Fibroblast of skin of right quadriceps (primary cell): ENCODE results near the gene ZNF512B.
"Not testable (repeated sequence)": the region's sequence is repeated elsewhere in the genome, so short reads cannot be mapped to it uniquely, and the experiment has no call there.

Experiments used
- DNase-seq: peaks from one replicate; pipeline ENCODE4 v3.0.0-alpha.2; 2013

Gene ZNF512B, protein sequence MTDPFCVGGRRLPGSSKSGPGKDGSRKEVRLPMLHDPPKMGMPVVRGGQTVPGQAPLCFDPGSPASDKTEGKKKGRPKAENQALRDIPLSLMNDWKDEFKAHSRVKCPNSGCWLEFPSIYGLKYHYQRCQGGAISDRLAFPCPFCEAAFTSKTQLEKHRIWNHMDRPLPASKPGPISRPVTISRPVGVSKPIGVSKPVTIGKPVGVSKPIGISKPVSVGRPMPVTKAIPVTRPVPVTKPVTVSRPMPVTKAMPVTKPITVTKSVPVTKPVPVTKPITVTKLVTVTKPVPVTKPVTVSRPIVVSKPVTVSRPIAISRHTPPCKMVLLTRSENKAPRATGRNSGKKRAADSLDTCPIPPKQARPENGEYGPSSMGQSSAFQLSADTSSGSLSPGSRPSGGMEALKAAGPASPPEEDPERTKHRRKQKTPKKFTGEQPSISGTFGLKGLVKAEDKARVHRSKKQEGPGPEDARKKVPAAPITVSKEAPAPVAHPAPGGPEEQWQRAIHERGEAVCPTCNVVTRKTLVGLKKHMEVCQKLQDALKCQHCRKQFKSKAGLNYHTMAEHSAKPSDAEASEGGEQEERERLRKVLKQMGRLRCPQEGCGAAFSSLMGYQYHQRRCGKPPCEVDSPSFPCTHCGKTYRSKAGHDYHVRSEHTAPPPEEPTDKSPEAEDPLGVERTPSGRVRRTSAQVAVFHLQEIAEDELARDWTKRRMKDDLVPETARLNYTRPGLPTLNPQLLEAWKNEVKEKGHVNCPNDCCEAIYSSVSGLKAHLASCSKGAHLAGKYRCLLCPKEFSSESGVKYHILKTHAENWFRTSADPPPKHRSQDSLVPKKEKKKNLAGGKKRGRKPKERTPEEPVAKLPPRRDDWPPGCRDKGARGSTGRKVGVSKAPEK

DNA sequence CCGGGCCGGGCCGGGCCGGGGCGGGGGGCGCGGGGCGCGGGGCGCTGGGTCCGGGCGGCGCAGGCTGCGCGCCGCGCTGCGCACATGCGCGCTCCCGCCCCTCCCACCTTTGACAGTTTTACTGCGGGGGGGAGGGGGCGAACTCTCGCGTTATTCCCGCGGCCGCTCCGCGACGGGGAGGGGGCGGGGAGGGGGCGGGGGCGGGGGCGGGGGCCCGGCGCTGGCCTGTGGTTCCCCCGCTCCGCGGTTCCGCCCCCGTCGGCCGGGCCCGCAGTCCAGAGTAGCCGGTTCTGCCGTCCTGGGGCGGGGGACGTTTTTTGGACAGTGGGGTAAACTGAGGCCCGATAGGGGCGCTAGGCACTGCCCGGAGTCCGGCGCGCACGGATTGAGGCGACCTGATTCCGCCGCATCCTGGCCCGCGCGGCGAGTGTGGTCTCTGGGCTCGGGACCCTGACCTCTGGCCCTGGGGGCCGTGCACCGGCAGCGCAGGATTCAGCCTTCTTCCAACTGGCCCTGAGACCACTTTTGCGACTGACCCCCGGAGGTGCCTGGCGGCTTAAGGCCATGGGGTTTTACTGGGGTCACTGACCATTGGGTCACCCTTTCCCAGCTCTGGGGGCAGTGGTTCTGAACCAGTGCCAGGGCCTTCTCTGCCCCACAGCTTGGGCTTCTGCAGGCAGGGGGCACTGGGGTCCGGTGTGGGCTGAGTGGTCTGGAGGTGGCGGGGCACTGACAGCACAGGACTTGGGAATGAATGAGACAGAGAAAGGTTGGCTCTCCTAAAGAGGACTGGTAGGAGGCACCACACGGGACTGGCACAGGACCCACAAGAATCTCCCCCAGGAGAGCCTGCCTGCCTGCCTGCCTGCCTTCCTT lies at the start of gene ZNF512B:
TSS of gene ZNF512B (minus strand) at position 93 of the 876 bp plus-strand sequence. CDS start 1,980 bp downstream, outside the sequence.
- peak; percentile 72 for DNase-seq

DNA sequence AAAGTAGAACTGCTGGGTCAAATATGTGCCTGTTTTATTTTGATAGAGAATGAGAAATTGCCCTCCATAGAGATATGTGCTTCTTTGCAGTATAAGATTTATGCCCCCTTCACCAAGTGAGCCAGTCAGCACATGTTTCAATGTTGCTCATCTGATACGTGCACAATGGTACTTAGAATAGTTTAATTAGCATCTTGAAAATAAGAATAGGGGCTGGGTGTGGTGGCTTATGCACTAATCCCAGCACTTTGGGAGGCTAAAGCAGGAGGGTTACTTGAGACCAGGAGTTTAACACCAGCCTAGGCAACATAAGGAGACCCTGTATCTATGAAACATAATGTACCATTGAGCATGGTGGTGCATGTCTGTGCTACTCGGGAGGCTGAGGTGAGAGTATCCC lies 45.9 kb upstream of the ZNF512B start:
- no peak for DNase-seq

DNA sequence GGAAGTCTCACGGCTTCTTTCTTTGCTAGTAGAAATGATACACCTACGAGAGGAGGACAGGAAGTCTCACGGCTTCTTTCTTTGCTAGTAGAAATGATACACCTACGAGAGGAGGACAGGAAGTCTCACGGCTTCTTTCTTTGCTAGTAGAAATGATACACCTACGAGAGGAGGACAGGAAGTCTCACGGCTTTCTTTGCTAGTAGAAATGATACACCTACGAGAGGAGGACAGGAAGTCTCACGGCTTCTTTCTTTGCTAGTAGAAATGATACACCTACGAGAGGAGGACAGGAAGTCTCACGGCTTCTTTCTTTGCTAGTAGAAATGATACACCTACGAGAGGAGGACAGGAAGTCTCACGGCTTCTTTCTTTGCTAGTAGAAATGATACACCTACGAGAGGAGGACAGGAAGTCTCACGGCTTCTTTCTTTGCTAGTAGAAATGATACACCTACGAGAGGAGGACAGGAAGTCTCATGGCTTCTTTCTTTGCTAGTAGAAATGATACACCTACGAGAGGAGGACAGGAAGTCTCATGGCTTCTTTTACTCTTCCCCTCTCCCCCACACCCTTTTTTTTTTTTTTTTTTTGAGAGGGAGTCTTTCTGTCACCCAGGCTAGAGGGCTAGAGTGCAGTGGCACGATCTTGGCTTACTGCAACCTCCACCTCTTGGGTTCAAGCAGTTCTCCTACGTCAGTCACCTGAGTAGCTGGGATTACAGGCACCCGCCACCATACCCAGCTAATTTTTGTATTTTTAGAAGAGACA lies 42.8 kb upstream of the ZNF512B start:
- DNase-seq: not testable (repeated sequence)

DNA sequence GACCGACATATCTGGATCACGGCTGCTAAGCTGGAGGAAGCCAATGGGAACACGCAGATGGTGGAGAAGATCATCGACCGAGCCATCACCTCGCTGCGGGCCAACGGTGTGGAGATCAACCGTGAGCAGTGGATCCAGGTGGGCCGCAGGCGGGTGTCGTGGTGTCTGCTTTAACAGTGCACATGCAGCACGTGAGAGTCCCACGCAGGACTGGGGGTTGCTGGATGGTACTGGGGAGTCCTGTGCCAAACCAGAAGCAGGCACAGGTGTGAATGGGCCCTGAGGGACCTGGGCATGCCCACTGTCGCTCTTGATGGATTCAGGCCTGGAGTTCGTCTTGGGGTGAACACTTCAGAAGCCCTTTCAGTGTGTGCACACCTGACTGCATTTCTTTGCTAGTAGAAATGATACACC lies 41.6 kb upstream of the ZNF512B start:
- no peak for DNase-seq

DNA sequence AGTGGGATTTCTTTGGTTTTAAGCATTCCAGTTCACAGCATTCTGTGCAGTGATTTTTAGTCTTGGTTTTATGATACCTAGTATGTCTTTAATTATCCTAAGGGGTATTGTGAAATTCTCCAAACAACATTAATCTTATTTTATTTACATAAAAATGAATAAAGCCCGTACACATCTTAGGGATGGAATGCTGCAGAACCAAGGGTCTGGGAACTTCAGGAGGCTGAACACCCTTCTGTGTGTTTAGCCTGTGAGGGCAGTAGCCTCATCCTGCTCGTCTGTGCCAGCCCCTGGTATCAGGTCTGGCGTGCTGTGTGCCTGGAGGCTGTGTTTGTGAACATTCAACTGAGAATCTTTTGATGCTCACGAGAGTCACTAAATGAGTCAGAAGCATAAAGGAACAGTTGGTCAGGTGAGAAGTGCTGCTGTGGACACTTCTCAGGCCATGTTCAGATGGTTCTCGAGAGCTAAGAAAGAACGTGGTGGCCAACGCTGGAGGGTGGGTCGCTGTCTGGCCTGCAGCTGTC lies 41.0 kb upstream of the ZNF512B start:
- DNase-seq: peak; percentile 55

DNA sequence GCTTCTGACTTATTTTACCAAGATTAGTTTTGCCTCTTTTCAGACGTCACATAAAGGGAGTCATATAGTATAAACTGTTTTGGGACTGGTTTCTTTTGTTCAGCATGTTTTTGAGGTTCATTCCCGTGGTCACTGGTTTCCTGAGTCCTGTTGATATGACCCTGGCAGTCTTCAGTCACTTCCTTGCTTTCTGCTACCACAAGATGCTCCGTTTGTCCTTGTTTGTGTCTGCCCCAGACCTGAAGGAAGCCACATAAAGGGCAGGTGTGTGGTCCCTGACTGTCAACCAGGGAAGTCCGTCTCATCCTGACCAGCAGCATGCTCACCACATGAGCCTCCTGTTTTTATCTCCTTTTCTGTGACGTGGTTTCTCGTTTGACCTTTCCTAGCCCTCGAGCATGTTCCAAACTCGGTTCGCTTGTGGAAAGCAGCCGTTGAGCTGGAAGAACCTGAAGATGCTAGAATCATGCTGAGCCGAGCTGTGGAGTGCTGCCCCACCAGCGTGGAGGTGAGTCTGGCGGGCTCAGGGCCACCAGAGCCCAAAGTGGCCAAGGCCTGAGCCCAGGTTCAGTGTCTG lies 40.2 kb upstream of the ZNF512B start:
- DNase-seq: no peak

DNA sequence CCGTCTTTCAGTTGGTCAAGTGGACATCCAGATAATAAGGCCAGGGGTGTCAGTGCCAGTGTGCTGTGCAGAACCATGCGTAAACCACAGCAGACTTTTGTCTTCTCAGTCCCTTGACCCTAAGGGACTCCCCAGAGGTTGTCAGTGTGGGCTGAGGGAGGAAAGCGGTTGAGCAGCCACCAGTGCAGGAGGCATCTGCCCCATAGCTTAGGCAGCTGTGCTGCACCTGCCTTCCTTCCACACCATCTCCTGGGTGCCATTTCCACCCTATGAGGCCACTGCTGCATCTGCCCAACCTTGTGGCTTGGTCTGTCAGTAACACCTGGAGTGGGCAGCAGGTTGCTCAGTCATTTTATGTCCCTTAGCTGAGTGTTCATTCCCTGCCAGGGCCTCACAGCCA lies 37.2 kb upstream of the ZNF512B start:
- DNase-seq: no peak

DNA sequence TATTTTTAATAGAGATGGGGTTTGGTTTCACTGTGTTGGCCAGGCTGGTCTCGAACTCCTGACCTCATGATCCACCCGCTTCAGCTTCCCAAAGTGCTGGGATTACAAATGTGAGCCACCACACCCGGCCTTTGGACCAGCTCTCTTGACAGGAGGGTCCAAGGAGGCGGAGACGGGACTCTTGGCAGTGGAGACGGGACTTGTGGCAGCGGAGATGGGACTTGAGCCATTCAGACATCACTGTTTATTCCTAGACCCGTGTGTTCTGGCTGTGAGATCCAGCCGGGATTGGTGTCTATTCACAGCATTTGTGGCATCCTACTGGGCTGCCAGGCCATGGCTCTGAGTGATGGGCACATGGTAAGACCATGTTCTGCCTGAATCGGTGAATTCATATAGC lies 36.8 kb upstream of the ZNF512B start:
- DNase-seq: no peak

DNA sequence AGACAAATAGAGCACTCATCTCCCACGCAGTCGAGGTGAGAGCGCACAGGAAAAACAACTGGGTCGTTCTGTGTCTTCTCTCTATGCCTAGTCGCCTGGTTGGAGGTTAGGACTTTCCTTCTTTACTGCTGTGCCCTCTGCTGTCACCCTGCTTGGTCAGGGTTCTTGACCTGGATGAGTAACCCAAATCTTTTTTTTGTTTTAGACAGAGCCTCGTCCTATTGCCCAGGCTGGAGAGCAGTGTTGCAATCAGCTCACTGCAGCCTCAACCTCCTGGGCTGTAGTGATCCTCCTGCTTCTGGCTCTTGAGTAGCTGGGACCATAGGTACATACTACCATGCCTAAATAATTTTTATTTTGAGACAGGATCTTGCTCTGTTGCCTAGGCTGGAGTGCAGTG lies 35.7 kb upstream of the ZNF512B start:
- DNase-seq: no peak

DNA sequence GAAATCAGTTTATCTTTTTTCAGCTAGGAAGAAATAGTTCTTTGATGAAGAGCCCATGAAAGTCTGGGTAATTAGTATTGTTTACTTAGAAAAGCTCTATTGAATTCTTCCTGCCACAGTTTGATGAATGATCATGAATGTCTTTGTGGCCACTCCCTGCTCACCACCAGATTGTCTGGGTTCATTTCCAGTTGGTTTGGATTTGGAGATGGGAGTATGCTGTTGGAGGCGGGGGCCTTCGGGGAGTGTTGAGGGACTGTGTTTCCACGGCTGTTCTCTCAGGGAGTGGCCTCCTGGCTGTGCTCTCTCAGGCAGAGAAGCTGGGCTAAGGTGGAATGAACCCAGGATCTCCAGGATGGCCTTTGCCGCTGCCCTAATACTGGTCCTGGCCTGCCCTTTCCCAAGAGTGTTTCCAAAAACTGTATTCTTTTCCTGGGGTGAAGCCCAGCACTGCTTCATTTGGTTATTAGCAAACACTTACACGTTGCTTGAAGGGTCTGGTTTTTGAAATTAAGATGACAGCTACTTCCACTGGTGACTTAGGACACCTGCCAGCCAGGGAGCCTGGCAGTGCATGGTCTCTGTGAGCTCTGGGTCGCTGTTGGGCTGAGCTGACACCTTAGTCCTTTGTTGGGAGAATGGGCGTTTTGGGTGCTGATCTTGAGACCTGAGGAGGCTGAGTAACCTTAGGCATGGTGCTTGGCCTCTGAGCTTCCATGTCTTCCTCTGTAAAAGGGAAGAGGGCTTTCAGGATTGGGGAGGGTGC lies 34.4 kb upstream of the ZNF512B start:
- DNase-seq: no peak

DNA sequence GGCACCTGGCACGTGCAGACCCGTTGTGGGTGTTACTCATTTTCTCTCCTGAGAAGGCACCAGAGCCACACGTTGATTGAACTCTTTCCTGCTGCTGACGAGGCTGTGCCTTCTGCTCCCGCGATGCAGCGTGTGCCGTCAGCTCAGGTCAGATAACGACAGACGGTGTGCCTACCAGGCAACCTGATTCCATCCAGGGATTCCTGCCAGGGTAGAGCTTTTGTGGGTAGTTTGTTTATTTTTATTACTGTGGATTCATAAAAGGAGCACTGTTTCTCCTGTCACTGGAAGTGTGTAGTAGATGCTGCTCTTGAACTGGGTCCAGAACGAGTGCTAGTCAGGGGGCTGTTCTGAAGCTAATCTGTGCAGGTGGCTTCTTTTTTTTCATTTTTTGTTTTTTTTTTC lies 31.9 kb upstream of the ZNF512B start:
- DNase-seq: no peak

DNA sequence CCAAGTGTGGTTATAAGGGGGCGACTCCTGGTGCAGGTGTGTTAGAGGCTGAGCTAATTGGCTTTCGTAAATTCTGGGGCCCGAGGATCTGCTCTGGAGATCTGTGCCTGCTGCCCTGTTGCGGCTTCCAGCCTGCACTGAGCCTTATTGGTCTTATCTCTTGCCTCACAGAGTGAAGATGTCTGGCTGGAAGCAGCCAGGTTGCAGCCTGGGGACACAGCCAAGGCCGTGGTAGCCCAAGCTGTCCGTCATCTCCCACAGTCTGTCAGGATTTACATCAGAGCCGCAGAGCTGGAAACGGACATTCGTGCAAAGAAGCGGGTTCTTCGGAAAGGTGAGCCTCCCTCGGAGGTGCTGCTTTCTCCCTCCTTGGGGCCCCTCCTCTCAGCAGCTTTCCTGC lies 31.2 kb upstream of the ZNF512B start:
- DNase-seq: no peak

DNA sequence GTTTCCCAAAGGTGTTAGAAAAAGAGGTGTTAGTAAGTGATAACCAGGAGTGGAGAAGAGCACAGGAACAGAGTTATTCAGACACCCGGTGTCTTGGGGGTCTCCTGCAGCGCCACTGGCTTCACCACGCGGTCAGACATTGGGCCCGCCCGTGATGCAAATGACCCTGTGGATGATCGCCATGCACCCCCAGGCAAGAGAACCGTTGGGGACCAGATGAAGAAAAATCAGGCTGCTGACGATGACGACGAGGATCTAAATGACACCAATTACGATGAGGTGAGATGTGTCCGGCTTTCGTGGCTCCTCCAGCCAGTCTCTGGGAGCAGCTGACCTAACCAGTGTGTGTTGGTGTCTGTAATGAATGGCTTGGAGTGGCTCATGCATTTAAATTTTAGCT lies 13.2 kb upstream of the ZNF512B start:
- no peak for DNase-seq

DNA sequence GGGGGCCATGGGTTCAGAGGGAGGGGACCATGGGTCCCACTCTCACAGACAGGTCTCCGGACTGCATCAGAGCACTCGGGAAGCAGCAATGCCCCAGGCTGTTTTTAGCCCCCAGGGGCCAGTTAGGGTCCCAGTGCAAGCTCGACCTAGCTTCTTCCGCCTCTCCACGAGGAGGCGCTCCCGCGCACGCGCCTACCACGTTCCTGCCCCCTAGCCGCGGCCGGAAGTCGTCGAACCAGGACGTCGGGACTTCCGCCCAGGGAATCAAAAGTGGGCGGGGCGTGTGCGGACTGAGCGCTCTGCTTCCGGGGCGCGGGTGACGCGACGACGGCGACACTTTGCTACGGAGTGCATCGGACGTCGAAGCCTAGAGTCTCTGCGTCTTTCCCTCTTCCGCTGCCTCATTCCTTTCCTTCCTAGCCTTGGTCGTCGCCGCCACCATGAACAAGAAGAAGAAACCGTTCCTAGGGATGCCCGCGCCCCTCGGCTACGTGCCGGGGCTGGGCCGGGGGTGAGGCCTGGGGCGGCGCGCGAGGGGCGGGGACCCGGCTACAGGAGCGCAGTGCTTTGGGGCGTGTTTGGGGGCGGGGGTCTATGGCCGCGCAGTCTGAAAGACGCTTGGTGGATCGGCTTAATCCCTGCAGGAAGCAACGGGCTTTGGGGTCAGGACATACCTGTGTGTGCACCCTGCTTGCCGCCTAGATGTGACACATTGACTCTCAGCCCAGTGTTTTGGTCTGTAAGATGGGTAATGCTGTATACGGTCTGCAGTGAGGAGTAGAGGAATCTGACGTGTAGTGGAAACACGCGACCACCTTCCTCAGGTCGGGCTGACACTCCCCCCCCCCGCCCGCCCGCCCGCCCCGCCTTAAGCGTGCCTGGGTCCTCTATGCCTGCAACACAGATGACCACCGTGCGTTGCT lies 11.3 kb upstream of the ZNF512B start, which contains the start of gene PRPF6:
TSS of gene PRPF6 (plus strand) at position 327 of the 923 bp plus-strand sequence. CDS start at position 441, 114 bp downstream.
- DNase-seq: peak; percentile 94

DNA sequence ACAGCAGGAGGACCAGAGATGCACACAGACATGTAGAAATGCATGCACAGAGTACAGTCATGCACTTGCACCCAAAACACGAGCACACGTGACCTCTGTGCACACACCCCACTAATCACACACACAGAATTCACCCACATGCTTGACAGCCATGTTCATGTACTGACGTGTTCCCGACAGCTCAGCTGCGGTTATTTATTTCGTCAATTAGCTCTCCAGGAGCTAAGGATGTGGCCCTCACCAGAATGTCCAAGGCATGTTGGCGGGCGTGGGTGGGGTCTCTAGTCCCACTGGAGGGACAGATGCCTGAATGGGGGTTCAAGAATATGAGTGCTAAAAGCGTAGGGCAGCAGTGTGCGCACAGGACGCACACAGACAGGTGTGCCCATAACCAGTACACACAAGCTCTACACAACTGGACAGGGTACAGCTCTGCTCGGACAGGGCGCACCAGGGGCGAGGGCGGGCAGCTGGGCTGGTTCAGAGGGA lies 10.6 kb upstream of the ZNF512B start:
- no peak for DNase-seq

DNA sequence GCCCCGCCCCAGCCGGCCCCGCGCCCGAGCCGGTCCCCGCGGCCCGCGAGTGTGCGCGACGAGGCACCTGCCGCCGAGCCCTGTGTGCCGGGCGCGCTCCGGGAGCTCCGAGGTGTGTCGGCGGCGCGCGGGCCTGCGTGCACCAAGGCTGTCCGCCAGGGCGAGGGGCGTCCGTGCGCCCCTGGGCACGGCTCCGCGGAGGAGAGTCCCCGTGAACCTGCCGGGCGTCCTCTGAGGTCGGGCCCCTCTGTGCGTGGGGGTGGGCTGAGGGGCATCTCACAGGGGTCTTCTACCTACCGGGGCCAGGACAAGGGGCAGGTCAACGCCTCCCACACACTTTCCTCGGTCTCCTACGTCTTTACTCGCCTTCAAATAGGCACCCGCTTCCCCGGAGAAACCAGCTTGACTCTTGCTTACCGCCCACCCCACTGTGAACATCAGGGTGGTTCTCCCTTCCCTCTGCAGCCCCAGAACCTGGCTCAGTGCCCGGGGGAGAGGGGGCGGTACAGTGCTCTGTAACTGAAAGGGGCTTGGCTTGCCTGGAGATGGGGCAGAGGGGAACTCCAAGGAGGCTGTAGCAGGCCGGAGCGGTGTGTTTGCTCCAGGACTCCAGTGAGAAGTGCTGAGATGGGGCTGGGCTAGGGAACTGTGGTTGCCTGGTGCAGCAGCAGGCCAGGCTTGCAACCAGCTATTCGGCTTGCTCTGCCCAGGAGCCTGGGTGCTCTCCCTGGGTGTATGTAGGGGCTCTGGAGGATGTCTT lies 10.0 kb upstream of the ZNF512B start, which contains the start of gene SAMD10:
TSS of gene SAMD10 (minus strand) at position 86 of the 760 bp plus-strand sequence. CDS start 175 bp downstream, outside the sequence.
- peak; percentile 51 for DNase-seq

DNA sequence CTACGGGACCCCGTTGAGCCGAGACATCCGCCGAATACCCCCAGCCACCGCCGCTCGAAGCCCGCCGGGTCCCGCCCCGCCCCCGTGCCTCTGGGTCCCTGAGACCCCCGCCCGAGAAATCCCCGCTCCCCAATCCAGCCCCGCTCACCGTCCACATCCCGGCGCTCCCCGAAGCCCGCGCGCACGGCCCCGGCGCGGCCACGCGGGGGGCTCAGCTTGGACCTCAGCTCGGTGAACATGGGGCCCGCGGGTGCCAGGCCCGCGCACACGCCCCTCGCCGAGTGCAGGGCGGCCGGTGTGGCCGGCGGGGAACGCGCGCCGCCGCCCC lies 9.5 kb upstream of the ZNF512B start:
- no peak for DNase-seq
